GM06990 (cell line): ENCODE results near the gene PSTK.

ENCODE experiments used
- DNase-seq: peaks from one replicate; pipeline ENCODE4 v3.0.0-alpha.2; 2011; ENCODE audit not compliant: insufficient read length; ENCODE audit errors: extremely low read depth
- H3K27me3 ChIP-seq: replicated peaks from 2 replicates; pipeline ENCODE4 v1.6.0; 2011; ENCODE audit warnings: low read length; ENCODE audit not compliant: control insufficient read depth, insufficient read depth
- H3K36me3 ChIP-seq: 2 replicates; pipeline ENCODE4 v1.5.1; 2011; ENCODE audit warnings: low read length; ENCODE audit not compliant: control insufficient read depth, insufficient read depth
- H3K4me3 ChIP-seq: replicated peaks from 2 replicates; pipeline ENCODE4 v1.5.1; 2011; ENCODE audit warnings: low read depth, mild to moderate bottlenecking, control low read depth, low read length
- CTCF ChIP-seq: IDR thresholded peaks from 2 replicates; pipeline ENCODE4 v1.5.1; 2011; ENCODE audit warnings: low read length, control low read depth, mild to moderate bottlenecking, inconsistent platforms; ENCODE audit not compliant: insufficient read depth, poor library complexity, severe bottlenecking

PSTK gene

GRCh38 chr10:122953902-122954730 lies 26.1 kb upstream of the PSTK start, which contains the start of gene C10orf88:
Gene C10orf88, minus strand, starts transcription at chr10:122954227. Its CDS starts 49 bp downstream, at chr10:122954178.
- peak; percentile 98 for DNase-seq
- Histone ChIP-seq H3K27me3 (no peaks in the 10 kb centered on the region), H3K4me3 (peak within 1 kb of the TSS; percentile 92), H3K36me3 (no peaks in the 10 kb centered on the region)
- no peak for TF ChIP-seq CTCF

- DNase-seq, result no peak
- Histone ChIP-seq H3K4me3 (no peak overlapping the region; the same call in 1 of the 2 replicates), H3K27me3 (no peaks in the 10 kb centered on the region), H3K36me3 (no peaks in the 10 kb centered on the region)
- TF ChIP-seq CTCF, result no peak
Observed at GRCh38 chr10:122954731-122955050, 25.5 kb upstream of the PSTK start.

GRCh38 chr10:122955892-122956291 lies 24.3 kb upstream of the PSTK start:
- TF ChIP-seq CTCF, result no peak
- H3K4me3 ChIP-seq, result no peak overlapping the region
- DNase-seq, result no peak
- H3K36me3 ChIP-seq, result no peaks in the 10 kb centered on the region
- H3K27me3 ChIP-seq, result no peaks in the 10 kb centered on the region

- TF ChIP-seq CTCF, result no peak
- Histone ChIP-seq H3K4me3 (no peak overlapping the region), H3K27me3 (no peaks in the 10 kb centered on the region), H3K36me3 (no peaks in the 10 kb centered on the region)
- DNase-seq, result no peak
Observed at GRCh38 chr10:122957474-122957873, 22.7 kb upstream of the PSTK start.

- no peak for TF ChIP-seq CTCF
- Histone ChIP-seq H3K4me3 (no peak overlapping the region), H3K27me3 (no peaks in the 10 kb centered on the region), H3K36me3 (no peaks in the 10 kb centered on the region)
- no peak for DNase-seq
Observed at GRCh38 chr10:122962405-122962804, 17.8 kb upstream of the PSTK start.
